A673 (cell line): ENCODE measurements around the gene KIF12.
A peak's percentile ranks its signal among the peaks of the same experiment; 100 is the strongest.

Source experiments
- CTCF ChIP-seq: fragments of 300-800, 200-600 bp; sonication (generic); conservative IDR thresholded peaks from 2 replicates; pipeline ENCODE4 v1.5.1; 2017; ENCODE audit warnings: low read depth, mild to moderate bottlenecking, antibody characterized with exemption, low read length, moderate library complexity, mixed read lengths
- EZH2 ChIP-seq: fragments of 200-600 bp; sonication (generic); IDR thresholded peaks from 2 replicates; pipeline ENCODE4 v1.6.1; 2017; ENCODE audit warnings: borderline replicate concordance, low read depth, mild to moderate bottlenecking, mixed read lengths, antibody characterized with exemption, low read length; ENCODE audit not compliant: poor library complexity, severe bottlenecking

DNA sequence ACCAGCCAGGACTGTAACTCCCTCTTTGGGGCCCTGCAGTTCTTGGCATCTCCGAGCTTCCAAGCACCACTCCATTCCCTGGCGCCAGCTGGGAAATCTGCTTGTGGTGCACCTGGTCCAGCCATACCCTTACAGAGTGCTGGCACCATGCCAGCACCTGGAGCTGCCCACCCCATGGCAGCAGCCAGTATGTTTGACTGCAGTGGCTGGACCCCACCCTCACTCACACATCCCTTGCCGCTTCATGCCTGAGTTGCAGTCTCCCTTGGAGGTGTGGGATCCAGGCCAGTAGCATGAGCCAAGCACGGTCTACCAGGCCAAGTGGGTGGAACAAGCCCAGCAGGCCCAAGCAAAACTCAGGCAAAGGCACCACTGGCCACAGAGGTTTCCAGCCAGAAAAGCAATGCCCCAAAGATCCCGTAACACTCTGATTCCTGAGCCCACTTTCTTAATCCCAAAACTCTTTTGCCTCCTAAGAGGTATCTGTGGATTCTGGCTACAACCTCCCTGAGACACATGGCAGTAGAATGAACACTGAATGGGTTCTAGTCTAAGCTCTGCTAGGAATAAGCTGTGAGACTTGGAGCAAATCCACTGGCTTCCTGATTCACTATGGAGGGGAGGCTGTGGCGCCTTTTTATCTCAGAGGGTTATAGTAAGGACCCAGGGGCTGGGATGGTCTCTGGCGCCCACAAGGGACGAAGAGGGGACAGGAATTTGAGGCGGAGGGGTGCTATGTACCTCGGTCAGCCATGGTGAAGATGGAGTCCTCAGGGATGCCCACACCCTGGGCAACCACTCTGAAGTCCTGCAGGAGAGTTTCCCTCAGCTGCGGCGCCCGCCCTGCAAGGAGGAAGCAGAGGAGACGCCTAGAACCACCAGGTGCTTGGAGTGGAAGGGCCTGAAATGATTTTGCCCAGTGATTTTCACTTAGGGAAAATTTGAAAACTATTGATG lies 26.6 kb downstream of the KIF12 start:
- TF ChIP-seq CTCF (peak; percentile 39), EZH2 (no peak)
